HG03045 (cell line): Measurements from ENCODE around the gene ZNF18.

Source experiments
- ATAC-seq: cut with Tn5 transposase; IDR thresholded peaks from one replicate; pipeline ENCODE4 v1.9.1; 2021; ENCODE audit warnings: mild to moderate bottlenecking, moderate library complexity; ENCODE audit not compliant: unreplicated experiment

ZNF18 gene, protein sequence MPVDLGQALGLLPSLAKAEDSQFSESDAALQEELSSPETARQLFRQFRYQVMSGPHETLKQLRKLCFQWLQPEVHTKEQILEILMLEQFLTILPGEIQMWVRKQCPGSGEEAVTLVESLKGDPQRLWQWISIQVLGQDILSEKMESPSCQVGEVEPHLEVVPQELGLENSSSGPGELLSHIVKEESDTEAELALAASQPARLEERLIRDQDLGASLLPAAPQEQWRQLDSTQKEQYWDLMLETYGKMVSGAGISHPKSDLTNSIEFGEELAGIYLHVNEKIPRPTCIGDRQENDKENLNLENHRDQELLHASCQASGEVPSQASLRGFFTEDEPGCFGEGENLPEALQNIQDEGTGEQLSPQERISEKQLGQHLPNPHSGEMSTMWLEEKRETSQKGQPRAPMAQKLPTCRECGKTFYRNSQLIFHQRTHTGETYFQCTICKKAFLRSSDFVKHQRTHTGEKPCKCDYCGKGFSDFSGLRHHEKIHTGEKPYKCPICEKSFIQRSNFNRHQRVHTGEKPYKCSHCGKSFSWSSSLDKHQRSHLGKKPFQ

DNA sequence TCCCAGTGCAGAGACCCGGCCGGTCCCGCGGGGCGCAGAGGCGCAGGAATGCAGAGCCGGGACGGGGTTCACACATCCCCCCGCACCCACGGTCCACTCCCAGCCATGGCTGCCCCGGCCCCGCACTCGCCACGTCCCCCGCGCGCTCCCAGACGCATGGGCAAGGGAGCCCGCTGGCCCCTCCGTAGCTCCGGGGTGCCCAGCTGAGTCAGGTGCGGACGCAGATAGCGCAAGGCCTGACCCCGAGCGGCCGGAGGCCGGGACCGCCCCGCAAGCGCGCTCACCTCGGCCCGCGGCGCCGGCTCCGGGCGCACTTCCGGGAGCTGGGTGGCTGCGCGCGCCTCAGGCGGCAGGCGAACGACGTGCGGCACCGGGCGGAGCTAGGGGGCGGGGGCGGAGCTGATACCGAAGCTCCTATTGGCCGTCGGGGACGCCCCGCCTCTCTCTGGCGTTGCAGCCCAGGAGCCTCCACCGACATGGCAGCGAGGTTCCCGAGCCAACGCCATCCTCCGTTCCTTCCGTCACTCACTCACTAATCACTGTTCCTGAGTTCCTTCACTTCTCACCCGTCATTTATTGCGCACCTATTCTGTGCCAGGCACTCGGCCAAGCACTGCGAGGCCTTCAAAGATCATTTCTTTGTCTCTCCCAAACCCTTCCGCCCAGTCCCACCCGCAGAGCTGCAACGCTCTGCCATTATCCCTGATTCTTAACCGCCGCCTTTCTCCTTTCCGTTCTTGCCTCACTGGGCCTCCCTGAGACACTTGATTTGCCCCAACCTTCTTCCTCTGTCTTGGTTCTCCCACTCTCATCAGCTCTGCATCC lies at the start of gene ZNF18:
Gene ZNF18, minus strand, starts transcription at position 329 of the 825 bp plus-strand sequence. CDS start 4,646 bp downstream, outside the sequence.
- ATAC-seq = peak; percentile 99

DNA sequence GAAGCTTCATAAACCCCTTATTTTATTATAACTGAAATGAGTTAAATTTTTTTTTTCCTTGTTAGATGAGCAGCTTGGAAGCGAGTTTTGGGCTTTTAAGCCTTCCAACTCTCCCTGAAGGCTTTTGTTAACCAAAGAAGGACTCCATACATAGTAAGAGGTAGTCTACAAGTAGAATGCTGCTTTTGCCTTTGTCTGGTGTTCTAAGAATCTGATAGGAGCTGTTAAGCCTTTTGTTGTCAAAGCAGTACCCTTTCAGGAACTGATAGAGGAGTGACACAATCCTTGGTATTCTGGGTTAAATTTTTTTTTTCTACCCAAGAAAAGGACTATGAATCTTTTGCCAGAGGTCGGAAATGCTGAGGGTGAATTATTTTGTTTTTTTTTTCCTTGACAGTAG lies 49.5 kb upstream of the ZNF18 start:
- no peak for ATAC-seq

DNA sequence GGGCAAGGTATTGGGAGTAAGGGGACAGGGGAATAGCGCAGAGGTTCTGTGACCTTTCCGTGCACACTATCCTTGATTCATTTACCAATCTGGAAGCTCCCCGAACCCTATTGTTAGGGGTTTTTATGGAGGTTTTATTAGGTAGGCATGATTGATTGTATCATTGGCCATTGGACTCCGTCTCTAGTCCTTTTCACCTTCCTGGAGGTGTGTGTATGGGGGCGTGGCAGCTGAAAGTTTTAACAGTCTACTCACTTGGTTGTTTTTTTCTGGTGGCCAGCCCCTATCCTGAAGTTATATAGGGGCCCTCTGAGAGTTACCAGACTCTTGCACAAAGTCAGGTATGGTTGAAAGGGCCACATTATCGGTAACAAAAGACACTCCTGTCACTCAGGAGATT lies 46.4 kb upstream of the ZNF18 start:
- ATAC-seq = no peak

DNA sequence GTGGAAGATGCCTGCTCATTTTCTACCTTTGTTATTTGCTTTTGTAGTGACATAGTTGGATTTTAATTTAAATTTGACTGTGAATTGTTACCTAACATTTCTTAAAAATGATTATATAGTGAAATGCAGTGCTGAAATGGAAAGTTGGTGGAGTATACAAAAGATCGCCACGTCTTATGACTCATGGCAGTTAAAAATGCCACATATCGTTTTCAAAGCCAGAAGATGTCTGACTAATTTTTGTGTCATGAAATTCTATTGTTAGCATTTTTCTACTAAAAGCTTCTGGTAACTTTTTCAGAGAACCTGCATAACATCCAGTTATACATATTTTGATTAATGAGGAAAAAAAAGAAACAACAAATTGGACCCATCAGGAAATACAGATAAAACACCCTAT lies 44.0 kb upstream of the ZNF18 start:
- no peak for ATAC-seq

DNA sequence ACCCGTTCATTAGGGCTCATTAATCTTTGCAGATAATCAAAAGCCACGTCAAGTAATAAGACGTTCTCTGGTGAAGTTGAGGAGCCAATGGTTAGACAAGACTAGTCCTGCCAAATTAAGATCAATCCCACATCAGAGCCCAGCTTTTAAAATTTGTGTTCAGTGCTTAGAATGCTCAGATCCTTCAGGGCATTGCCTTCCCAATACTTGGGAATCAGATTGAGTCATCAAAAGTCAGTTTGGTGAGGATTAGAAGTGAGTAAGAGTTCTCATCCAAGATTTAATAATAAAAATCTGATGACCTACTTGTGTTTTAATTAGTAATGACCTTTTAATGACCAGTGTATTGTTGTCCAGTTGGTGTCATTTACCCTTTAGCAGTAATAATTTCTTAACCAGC lies 43.2 kb upstream of the ZNF18 start:
- no peak for ATAC-seq

DNA sequence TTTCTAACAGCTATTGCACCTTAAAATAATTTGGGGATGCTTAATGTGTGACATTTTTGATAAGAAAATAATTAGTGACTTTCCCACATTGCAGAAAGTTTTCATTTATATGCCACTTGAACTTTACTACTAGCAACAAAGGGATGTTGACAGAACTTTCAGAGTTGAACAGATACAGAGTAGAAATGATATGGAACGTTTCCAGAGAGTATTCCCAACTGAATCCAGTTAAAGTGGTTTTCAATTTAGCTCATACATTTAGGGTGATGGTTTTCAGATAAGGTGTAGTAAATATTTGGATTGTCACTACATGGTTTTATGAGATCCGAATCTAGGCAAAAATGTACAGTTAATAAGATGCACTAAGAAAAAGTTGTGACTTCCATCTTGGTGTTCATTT lies 40.7 kb upstream of the ZNF18 start:
- ATAC-seq = no peak

DNA sequence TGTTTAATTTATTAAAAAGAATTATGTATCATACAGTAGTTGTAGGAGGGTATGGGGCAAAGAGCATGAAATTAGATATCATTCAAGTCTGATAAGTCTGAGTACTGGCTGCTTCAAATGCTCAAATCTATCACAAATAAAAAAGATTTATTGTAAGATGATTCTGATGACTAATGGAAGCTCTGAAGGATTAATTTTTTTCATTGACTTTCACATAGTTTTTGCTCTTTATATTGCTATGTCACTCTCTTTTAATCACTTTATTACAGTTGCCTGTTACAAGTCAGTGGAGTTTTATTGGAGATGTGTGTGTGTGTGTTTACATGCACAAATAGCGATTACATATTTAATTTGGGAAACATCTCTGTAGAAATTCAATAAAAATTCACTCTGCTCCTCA lies 38.4 kb upstream of the ZNF18 start:
- no peak for ATAC-seq

DNA sequence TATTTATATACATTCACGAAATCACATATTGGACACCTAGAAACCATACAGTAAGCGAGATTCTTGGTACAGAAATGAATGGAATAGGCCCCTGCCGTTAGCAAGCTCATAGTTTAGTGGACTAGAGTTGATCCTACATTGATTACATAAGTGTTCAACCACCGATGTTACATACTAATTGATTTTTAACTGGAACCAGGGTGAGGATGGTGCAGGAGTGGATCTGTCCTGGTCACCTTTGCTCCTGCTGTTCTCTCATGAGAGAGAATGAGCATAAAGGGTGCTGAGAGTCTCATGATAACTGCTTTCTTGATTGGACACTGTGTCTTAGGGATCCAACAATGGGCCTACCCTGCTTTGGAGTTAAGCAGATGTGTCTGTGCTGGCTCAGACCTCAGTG lies 37.3 kb upstream of the ZNF18 start:
- ATAC-seq = no peak

DNA sequence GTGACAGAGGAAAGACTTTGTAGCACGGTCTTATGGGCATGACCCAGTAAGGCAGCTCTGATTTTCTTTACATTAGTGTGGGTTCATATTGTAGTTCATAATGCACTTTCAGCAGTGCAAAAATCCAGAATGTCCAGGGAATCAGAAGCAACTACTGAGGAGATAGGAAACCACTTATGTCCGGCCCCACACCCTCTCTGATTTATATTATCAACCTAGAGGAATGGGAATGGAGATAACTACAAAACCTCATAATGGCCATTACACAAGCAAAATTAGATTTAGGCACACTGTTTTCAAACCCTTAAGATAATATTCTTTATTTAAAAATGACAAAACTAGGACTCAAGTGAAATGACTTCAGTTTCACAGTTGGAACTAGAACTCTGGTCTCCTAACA lies 31.3 kb upstream of the ZNF18 start:
- no peak for ATAC-seq

DNA sequence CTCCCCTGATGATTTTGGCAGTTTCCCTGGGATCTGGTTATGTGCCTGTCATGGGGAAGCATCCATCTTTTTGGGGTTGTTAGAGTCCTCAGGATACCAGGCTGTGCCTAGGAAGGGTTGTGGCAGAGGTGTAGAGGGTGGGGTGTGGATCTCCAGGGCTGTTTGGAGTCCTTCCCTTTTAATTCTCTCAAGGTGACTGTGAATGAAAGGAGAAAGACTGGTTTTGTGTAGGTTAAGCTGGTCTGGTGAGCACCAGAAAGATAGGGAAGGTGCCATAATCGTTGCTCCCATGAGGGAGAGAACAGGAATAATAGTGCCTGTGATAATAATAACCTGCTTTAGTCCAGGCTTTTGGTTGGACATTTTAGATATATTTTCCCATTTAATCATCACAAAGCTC lies 30.4 kb upstream of the ZNF18 start:
- ATAC-seq = no peak

DNA sequence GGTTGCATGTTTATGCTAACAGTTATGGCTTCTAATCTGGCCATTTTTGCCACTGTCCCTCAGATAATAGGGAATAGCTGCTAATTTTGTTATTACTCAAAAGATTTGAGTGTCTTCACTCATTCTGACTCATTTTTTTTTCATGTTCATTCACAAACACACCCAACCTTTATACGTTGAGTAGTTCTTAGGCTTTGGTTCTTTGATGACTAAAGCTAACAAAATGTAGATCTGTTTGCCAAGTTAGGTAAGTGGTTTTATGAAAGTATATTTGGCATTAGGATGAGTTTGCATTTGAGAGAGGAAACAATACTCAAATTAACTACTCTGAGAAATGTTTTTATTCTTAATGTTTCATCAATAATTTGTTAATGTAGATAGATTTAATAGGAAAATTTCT lies 27.1 kb upstream of the ZNF18 start:
- ATAC-seq = no peak

DNA sequence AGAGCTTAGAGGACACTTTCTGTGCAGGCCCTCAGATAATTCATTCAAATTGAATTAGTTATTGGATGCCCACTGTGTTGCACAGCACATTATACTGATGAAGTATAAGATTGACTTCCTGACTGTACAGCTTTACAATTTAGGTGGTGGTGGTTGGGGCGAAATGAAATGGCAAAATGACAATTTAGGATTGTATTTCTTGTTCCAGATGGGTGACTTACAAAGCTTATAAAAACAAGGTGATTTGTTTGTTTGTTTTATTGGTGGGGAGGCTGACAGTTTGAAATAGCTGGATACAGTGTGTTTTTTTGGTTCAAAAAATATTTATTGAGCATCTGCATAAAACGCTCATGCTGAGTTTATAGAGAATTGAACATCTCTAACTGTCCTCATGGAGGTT lies 25.0 kb upstream of the ZNF18 start:
- no peak for ATAC-seq

DNA sequence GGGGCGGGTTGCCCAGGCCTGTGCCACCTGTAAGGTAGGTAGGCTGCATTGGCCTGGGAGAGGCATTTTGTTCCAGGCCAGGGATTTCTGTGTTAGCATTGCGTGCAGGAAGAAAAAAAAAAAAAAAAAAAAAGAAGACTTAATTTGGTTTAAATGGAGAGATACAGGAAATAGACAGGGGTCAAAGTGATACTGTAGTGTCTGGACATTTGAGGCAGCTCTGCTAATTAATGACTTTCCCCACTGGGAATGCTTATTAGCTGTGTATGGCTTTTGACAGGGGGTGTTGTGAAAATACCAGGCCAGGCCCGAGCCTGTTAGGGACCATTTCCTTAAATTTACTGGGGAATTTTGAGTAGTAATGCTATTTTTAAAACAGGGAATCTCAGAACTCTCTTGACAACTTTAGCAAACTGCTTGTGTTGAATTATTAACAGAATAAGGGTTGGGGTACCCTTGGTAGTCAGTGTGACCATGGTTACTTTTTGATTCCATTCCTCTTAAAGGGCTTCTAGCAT lies 24.4 kb upstream of the ZNF18 start:
- no peak for ATAC-seq

DNA sequence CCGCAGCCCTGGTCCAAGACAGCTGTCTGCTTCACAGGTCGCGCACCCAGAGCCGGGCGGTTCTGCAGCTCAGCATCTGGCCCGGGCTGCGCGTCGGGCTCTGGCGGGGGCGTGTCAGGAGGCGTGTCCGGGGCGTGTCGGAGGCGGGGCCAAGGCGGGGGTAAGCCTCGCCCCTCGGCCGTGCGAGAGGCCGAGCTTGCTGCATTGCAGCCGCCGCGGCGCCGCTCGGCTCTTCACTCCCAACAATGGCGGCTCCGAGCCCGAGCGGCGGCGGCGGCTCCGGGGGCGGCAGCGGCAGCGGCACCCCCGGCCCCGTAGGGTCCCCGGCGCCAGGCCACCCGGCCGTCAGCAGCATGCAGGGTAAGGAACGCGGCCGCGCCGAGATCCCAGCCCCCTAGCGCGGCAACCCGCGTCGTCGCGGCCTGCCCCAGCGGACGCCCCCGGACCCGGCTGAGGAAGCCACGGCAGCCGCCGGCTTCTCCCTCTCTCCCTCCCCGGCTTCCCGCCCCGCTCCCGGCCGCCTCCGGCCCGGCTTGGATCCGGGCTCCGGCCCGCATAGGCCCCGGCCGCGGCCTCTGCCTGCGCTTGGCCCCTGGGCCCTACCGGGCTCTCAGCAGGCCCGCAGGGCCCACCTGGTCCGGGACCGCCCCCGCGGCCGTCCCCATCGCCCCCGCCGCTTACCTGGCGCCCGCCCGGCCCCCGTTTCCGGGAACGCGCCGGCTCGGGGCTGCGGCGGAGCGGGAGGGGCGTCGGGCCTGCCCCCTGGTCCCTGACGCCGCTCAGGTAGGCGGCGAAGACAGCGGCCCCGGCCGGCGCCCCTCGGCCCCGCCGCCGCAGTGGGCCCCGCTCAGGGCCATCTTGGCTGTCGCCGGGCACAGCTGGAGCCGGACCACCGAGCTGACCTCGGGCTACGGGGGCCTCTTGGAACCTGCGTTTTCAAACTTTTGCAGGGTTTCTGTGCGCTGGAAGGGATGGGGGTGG lies 23.7 kb upstream of the ZNF18 start, which contains the start of gene MAP2K4:
Gene MAP2K4, plus strand, starts transcription at position 236 of the 981 bp plus-strand sequence. Its CDS starts 10 bp downstream, at position 246.
- ATAC-seq = peak; percentile 94

DNA sequence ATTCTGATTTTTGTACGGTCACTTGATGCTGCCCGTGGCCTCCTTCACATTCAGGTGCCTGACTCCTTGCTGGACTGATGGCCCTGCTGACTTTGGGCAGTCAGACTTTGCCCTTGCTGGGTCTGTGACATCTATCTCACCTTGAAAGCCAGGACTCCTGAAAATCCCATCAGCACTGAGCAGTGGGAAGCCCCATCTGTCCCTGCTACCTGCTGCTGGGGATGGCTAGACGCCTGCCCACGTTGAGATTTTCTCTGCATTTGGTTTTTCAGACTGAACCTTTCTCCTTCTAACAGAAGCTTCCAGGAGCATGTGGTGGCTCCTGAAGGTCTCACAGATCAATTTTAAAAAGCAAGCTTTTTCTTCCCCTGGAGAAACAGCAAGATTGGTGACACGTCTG lies 10.2 kb upstream of the ZNF18 start:
- ATAC-seq = no peak

DNA sequence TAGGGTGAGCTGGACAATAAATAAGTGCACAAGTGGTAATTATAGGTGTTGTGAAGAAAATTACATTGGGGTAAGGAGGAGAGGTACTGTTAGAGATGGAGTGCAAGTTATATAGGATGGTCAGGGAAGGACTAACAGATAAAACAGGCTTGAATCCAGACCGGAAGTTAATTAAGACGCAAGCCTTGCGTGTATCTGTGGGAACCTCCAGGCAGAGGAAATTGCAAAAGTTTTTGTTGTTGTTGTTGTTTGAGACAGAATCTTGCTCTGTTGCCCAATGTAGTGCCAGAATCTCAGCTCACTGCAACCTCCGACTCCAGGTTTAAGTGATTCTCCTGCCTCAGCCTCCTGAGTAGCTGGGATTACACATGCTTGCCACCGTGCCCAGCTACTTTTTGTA lies 2.4 kb upstream of the ZNF18 start:
- no peak for ATAC-seq

DNA sequence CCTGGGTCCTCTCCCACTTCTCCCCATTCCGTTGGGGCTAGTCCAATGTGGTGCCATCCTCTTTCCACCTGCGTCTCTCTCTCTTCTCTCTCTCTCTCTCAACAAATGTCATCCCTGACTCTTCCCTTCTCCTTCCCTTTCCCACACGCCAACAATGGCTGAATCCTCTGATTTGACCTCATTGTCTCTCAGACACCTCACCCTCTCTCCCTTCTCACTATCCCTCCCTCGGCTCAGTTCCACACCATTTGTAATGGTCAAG lies 628 bp upstream of the ZNF18 start:
- ATAC-seq = no peak

DNA sequence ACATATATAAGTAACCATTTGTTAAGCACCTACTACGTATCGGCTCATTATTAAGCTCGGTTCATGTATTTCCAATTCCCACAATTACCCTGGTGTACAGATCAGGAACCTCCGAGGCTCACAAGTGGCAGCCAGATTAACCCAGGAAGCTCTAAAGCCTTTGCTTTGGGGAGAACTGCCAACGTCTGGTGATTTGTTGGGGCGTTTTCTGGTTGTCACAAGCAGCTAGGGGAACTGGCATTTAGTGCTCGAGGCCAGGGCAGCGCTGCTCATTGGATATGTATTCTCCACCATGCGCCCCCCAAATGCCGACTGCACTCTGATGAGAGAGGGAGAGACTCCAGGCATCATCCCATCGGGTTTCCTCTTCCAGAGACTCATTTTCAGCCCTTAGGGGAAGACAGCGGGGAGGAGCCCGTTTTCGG lies 541 bp downstream of the ZNF18 start:
- ATAC-seq = peak; percentile 18

DNA sequence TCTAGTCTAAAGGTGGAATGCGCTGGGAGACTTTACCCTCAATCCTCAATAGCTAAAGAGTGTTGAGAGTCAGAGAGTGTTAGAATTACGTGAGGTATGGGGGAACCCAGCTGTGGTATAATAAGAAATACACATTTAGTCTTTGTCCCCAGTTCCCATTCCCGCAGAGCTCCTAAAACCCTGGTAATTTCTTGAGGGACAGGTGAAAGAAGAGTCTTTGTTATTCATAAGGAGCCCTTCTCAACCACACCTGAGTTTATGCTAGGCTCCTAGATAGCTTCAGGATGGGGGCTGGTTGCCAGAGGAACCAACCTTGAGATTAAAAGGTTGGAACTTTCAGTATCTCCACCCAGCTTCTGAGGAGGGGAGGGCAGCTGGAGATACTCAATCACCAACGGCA lies 5.8 kb downstream of the ZNF18 start:
- no peak for ATAC-seq

DNA sequence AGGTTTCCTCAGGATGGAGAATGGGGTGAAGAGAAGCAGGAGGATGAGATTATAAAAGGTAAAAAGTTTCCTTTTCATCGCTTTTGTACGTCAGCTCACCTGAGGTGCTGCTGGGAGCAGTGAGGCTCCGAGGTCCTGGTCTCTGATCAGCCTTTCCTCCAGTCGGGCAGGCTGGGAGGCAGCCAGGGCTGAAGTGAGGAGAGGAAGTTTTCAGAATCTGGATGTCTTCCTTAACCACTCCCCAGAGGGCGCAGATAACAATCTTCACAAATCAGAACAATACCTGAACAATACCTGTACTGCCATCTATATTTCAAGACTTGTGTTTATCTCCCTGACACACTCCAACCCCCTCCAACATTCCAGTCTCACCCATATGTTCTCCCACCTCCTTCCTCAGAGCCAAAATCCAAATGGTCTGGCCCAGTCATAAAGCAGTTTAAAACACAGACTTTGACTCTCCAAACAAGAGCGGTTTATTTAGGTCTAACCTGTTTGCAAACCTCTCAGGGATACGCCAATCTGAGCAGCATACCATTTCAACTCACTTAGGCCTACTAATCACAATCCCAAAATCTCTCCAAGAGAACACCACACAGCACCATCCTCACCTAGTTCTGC lies 6.8 kb downstream of the ZNF18 start:
- ATAC-seq = no peak
